GM19395 (cell line): Measurements from ENCODE around the gene TRAF5.
"Not testable (repeated sequence)": the region's sequence is repeated elsewhere in the genome, so short reads cannot be mapped to it uniquely, and the experiment has no call there.

Source experiments
- ATAC-seq: cut with Tn5 transposase; IDR thresholded peaks from one replicate; pipeline ENCODE4 v1.9.1; 2021; ENCODE audit warnings: mild to moderate bottlenecking, moderate library complexity; ENCODE audit not compliant: unreplicated experiment

The TRAF5 gene

DNA sequence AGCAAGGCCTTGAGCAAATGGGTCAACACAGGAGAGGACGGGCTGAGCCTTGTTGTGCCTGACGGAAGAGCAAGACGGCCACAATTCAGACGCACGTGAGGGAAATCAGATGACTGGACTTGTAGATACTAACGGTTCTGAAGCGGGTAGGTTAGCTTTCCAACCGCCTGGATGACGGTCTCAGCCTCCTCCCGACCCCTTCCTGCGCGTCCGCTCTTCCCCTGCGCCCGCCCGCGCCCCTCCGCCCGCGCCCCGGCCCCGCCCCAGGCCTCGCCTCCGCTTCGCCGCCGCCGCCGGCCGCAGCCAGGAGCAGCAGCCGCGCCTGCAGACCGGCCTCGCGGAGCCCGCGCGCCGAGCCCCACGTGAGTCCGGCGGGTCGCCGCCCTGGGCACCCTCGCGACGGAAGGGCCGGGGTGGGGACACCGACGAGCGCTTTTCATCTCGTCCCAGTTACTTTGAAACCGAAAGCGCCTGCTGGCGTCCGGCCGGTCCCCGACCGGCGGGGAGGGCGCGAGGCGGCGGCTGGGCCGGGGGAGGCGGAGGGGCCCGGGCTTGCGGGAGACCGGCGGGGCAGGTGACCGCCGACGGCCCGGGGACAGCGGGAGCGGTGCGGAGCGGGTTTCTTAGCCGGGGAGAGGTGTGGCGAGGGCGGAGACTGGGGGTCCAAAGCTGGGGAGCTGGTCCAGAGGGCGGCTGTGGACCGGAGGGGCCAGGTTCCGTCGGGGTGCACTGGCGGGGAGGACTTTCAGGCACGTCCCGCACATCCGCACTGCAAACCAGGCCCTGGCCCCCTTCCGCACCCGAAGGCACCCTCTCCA, at the start of gene TRAF5:
Gene TRAF5, plus strand, starts transcription at position 306 of the 818 bp plus-strand sequence. CDS start 26,407 bp downstream, outside the sequence.
- peak; percentile 26 for ATAC-seq

DNA sequence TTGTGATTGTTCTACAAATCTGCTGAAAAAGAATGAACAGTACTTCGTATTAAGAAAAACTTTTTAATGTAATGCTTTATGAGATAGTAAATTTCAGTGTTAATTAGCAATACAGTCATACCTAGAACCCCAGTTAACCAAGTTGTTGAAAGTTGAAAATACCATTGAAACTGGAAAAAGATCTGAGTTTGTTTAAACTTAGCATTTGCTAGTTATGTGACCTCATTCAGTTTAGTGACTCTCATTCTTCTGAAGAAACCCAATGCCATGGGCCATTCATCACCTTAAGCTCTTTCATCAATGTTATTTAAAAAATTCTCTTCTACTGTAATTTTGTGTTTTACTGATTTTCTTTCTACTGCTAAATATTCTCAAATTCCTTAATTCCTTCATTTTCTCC, 47.3 kb upstream of the TRAF5 start:
- ATAC-seq, result no peak

DNA sequence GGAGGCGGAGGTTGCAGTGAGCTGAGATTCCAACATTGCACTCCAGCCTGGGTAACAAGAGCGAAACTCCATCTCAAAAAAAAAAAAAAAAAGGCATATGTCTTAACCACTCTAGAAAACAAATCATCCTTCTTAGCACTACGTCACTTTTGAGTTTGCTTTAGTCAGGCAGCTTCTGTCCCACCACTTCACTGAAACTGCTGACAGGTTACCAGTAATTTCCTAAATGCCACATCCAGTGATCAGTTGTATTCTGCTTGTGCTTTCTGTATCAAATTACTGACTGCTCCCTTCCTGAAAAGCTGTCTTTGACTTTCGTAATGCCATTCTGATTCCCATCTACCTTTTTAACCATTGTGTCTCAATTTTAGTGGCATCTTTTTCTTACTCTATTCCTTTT, 45.7 kb upstream of the TRAF5 start:
- ATAC-seq, result no peak

- no peak for ATAC-seq
Measured at GRCh38 chr1:211281320-211282022, 45.2 kb upstream of the TRAF5 start.

- ATAC-seq, result no peak
Measured at GRCh38 chr1:211282023-211282373, 44.6 kb upstream of the TRAF5 start.

DNA sequence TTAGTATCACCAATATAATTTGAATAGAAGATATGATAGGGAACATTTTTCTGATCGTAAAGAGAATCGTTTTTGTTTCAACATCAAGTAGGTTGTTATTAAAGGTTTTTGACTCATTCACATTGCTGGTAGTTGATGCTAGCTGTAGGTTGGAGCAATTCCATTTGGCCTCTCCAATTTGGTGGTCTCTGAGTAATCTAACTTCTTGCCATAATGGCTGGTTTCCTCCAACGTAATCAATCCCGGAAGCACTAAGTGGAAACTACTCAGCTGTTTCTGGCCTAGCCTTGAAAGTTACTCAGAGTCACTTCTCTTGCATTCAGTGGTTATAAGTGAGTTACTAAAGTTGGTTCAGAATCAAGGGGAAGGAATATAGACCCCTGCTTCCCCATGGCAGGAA, 41.4 kb upstream of the TRAF5 start:
- ATAC-seq, result no peak

DNA sequence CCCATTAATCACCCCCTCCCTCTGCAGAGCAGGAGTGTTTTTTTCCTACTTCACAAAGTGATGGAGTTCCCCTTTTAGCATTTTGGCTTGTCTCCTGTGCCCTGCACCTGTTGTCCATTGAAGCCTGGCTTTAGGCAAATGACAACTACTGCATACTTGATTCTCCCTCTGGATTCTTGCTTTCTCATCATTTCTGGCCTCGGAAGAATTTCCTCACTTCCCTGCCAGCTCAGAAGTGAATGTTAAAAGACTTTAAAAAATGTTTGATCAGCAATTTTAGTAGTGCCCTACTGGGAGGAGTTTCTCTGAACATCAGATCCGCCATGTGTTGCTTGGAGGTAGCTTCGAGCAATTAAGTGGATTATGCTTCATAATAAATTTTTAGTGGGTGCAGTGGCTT, 39.4 kb upstream of the TRAF5 start:
- no peak for ATAC-seq

GRCh38 chr1:211292411-211292810, 34.2 kb upstream of the TRAF5 start:
- no peak for ATAC-seq

GRCh38 chr1:211296396-211296795, 30.2 kb upstream of the TRAF5 start:
- ATAC-seq, result no peak

DNA sequence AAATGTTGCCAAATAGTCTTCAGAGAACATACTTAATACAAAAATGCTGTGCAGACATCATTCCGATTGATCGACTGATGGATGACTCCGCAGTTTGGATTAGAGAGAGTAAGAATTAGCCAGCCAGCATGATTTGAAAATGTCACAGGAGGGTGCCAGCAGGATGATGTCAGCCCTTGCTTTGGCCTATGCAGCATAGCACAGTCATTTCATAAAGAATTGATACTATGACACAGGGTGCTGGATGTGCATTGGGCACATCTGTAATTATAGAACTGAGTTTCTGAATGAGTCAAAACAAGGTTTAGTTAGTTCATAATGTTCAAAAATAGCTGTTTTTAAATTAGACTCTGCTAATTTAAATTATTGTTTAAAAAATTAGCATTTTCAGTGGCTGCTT, 21.6 kb upstream of the TRAF5 start:
- ATAC-seq, result peak; percentile 96

DNA sequence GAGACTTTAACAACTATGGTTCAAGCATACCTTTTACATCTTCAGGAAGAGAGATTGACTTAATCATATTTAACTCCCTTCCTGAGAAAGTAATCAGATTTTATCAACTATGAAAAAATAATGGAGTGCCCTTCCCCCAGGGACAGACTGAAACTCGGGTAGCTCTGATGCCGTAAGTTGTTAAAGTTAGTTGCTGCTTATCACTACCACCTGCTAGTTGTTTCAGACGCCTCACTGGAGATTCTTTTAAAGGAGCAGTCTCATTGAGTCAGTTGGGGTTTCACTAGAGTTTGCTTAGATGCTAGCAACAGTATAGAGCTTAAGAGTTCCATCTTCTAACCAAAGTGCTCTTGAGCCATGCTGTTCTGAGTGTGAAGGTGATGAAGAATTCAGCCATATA, 17.0 kb upstream of the TRAF5 start:
- no peak for ATAC-seq

- no peak for ATAC-seq
Measured at GRCh38 chr1:211313392-211313791, 13.2 kb upstream of the TRAF5 start.

DNA sequence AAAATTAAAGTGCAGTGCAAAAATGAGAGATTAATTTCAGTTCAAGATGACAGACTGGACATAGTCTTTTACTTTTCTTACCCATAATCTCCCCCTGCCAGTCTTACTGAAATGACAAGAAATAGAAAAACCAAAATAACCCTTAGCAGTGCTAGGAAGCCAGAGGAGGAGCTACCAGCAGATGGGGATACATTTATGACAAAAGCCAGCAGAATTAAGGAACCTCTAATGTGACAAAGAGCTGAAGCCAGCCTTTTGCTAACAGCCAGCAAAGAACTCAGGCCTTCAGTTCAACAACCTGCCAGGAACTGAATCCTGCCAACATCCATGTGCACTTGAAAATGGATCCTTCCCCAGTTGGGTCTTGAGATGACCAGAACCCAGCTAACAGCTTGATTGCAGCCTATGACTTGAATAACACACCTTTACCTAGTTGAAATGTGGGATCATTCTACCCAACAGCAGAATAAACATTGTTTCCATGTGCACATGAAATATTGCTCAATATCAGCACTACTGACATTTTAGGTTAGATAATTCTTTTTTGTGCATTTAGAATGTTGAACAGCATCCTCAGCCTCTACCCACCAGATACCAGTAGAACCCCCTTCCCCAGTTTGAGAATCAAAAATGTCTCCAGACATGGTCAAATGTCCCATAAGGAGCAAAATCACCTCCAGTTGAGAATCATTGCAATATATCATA, 7.9 kb upstream of the TRAF5 start:
- ATAC-seq, result no peak

GRCh38 chr1:211319892-211320291, 6.7 kb upstream of the TRAF5 start:
- ATAC-seq, result no peak

DNA sequence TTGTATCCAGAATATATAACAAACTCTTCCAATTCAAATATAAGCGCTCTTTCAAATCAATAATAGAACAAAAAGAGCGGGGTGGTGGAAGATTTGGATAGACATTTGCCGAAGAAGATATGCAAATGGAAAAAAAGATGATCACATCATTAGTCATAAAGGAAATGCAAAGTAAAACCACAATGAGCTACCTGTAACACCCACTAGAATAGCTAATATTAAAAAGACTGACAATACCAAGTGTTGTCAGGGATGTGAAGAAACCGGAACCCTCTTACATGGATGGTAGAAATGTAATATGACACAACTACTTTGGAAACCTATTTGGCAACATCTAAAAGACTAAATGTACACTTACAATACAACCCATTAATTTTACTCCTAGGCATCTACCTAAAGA, 5.7 kb upstream of the TRAF5 start:
- no peak for ATAC-seq

GRCh38 chr1:211321646-211322045, 5.0 kb upstream of the TRAF5 start:
- ATAC-seq, result not testable (repeated sequence)

DNA sequence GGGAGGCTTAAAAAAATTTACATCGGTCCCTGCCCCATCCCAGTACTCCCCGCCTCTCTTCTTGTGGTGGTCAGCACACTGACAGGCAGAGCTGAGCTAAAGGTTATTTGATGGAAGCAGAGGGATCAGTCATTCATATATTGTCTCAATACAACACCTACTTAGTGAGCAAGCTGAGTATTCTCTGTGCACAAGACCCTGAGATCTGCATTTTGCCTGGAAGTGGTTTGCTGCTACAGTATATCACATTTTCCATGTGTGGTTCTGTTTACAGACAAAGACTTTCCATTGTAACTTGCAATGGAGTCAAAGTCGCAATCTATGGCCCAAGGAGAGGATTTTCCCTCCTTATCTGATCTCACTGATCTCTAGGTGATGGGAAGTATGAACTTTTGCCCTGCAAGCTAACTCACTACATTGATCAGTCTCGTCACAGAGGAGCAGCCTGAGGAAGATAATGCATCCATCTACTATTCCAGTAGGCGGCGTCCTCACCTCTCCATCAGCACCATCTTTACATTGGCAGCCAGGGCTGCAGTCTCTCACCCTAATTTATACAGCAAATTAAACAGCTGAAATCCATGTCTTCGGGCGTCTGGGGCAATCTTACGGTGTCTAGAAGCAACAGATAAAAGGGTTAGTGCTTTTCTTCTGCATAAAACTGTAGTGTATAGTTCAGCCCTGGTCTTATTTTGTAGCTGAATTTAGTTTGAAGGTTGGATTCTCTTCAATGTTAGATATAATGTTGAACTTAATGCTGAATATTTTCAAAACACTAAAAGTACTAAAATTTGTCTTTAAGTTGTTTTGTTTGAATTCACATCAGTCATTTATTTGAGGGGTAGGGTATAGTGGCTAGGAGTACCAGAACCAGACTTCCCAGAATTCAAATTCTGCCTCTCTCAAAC, 3.2 kb upstream of the TRAF5 start:
- ATAC-seq, result peak; percentile 57

- no peak for ATAC-seq
Measured at GRCh38 chr1:211324992-211325775, 1.4 kb upstream of the TRAF5 start.

- ATAC-seq, result no peak
Measured at GRCh38 chr1:211326140-211326527, 499 bp upstream of the TRAF5 start.

GRCh38 chr1:211327346-211327921, 801 bp downstream of the TRAF5 start:
- ATAC-seq, result peak; percentile 32
